Upper lobe of left lung (tissue), 4 donors: ENCODE measurements around the gene SIDT1.

Source experiments
- POLR2A ChIP-seq, 4 donors: fragments of 450-650 bp; IDR thresholded peaks; one replicate each; pipeline ENCODE4 v1.5.1; 2016 to 2017; ENCODE audit warnings: antibody characterized with exemption in 4 of 4, mild to moderate bottlenecking in 2 of 4
- TF ChIP-seq, protein P1 (sequence below), 6 experiments: fragments of 450-650 bp in 4 of 6; fragments of 200-600 bp in 2 of 6; sonication (generic) in 2 of 6; IDR thresholded peaks; one replicate each; pipeline ENCODE4 v1.5.1; 2016 to 2019; ENCODE audit warnings: antibody characterized with exemption in 6 of 6

DNA sequence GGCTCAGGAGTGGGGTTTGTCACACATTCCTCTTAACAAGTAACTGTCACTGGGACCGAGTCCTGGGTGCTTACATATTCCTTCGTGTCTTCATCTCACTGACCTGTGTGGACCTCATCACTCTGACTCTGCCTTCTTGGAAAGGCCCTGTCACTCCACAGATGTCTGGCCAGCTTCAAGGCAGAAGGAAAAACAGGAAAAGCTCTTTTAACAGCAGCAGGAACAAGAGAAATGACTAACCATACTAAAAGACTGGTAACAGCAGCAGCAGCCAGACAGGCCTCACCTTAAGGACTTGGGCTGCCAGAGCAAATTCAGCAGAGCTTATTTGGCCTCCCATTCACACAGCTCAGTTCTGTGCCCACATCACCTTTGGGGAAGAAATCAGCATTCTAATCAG lies 96.0 kb downstream of the SIDT1 start:
- TF ChIP-seq, protein P1, sequence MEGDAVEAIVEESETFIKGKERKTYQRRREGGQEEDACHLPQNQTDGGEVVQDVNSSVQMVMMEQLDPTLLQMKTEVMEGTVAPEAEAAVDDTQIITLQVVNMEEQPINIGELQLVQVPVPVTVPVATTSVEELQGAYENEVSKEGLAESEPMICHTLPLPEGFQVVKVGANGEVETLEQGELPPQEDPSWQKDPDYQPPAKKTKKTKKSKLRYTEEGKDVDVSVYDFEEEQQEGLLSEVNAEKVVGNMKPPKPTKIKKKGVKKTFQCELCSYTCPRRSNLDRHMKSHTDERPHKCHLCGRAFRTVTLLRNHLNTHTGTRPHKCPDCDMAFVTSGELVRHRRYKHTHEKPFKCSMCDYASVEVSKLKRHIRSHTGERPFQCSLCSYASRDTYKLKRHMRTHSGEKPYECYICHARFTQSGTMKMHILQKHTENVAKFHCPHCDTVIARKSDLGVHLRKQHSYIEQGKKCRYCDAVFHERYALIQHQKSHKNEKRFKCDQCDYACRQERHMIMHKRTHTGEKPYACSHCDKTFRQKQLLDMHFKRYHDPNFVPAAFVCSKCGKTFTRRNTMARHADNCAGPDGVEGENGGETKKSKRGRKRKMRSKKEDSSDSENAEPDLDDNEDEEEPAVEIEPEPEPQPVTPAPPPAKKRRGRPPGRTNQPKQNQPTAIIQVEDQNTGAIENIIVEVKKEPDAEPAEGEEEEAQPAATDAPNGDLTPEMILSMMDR (IDR thresholded peaks at IDR 0.05) = no peak
- no peak for TF ChIP-seq POLR2A (IDR thresholded peaks at IDR 0.05)
